Smooth muscle cell of the umbilical artery (primary cell): ENCODE measurements around the gene IQUB. TPM values are rescaled to one million over a fixed set of nuclear protein-coding genes. Genes with fewer than 3 reads are reported as not detected.

Source experiments
- total RNA-seq: library from RNA; depleted of rRNA; stranded (reverse); fragments of >200 nt; gene quantifications from 2 replicates; pipeline ENCODE4 v1.2.3, GENCODE V29; 2014

Gene IQUB
- 0.51 and 0.89 TPM in 2 replicates for total RNA-seq

GRCh38 chr7:123534383-123535260 is at the start of gene IQUB:
Gene IQUB, minus strand, starts transcription at chr7:123534595. Its CDS starts 22,255 bp downstream, at chr7:123512340.

GRCh38 chr7:123557398-123558288 is 23.2 kb upstream of the IQUB start, which contains the start of gene NDUFA5:
Gene NDUFA5, minus strand, starts transcription at chr7:123557818. Its CDS starts 23 bp downstream, at chr7:123557795.

Other genes with a start within 250 kb of the IQUB start
- 36.4 and 40.1 TPM in 2 replicates for gene NDUFA5, start 23.2 kb upstream of the IQUB start, total RNA-seq
- gene ASB15, start 67.2 kb upstream of the IQUB start, total RNA-seq: not detected in 2 replicates
- gene LMOD2, start 121.3 kb upstream of the IQUB start, total RNA-seq: not detected in 2 replicates
- gene WASL, start 214.4 kb upstream of the IQUB start, total RNA-seq: 11.3 and 16.3 TPM in 2 replicates